Coronary artery (tissue), 2 donors: Measurements from ENCODE around the gene NCAN.

Experiments
- DNase-seq: peaks from one replicate; pipeline ENCODE4 v3.0.0-alpha.2; 2017; ENCODE audit warnings: low spot score
- H3K27ac ChIP-seq, 2 donors: fragments of 200-600 bp; sonication (generic); one replicate each; pipeline ENCODE4 v1.5.1; 2016 to 2019
- H3K4me3 ChIP-seq: fragments of 200-600 bp; sonication (generic); 2 replicates; pipeline ENCODE4 v1.5.1; 2016; ENCODE audit warnings: mild to moderate bottlenecking, moderate library complexity
- CTCF ChIP-seq: fragments of 200-600 bp; sonication (generic); IDR thresholded peaks from one replicate; pipeline ENCODE4 v1.5.1; 2019; ENCODE audit warnings: antibody characterized with exemption

The NCAN gene

DNA sequence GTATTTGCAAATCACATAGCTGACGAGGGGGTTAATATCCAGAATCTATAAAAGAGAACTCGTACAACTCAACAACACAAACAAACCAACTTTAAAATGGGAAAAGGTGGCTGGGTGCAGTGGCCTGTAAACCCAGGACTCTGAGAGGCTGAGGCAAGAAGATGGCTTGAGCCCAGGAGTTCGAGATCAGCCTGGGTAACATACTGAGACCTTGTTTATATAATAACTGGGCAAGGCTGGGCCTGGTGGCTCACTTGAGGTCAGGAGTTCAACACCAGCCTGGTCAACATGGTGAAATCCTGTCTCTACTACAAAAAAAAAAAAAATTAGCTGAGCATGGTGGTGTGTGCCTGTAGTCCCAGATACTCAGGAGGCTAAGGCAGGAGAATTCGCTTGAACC lies 83.2 kb downstream of the NCAN start:
- Histone ChIP-seq H3K27ac (no peak overlapping the region), H3K4me3 (no peak overlapping the region)
- no peak for DNase-seq
- TF ChIP-seq CTCF, result no peak

GRCh38 chr19:19296953-19297689 lies 85.4 kb downstream of the NCAN start:
- H3K4me3 ChIP-seq, result no peak overlapping the region
- DNase-seq, result no peak
- TF ChIP-seq CTCF, result no peak
- H3K27ac ChIP-seq, result no peak overlapping the region

- Histone ChIP-seq H3K27ac (no peak overlapping the region), H3K4me3 (no peak overlapping the region)
- no peak for DNase-seq
- no peak for TF ChIP-seq CTCF
Observed at GRCh38 chr19:19297759-19298158, 86.0 kb downstream of the NCAN start.

GRCh38 chr19:19300613-19301012 lies 88.9 kb downstream of the NCAN start:
- no peak overlapping the region for H3K4me3 ChIP-seq
- no peak for DNase-seq
- no peak overlapping the region for H3K27ac ChIP-seq
- TF ChIP-seq CTCF, result no peak
